HL-60 (cell line): Measurements from ENCODE around the gene ECSCR.
A peak's percentile ranks its signal among the peaks of the same experiment; 100 is the strongest.

Experiments
- DNase-seq, 2 experiments: peaks; one replicate each; pipeline ENCODE4 v3.0.0-alpha.2; 2010 to 2020; ENCODE audit warnings: low read depth in 1 of 2, low spot score in 1 of 2
- H3K27ac ChIP-seq: fragments of 250-450 bp; sonication (Bioruptor Pico); replicated peaks from 2 replicates; pipeline ENCODE4 v1.5.1; 2020; ENCODE audit warnings: mild to moderate bottlenecking, moderate library complexity
- H3K27me3 ChIP-seq: fragments of 250-450 bp; sonication (Bioruptor Pico); 2 replicates; pipeline ENCODE4 v1.5.1; 2021; ENCODE audit warnings: mild to moderate bottlenecking, moderate library complexity; ENCODE audit not compliant: insufficient read depth, poor library complexity, severe bottlenecking
- H3K4me3 ChIP-seq: replicated peaks from 2 replicates; pipeline ENCODE4 v1.5.1; 2011; ENCODE audit warnings: mild to moderate bottlenecking, control low read depth, low read length; ENCODE audit not compliant: insufficient read depth
- CTCF ChIP-seq: IDR thresholded peaks from one replicate; pipeline ENCODE4 v1.5.1; 2011; ENCODE audit warnings: low read length, control low read depth, inconsistent platforms; ENCODE audit not compliant: insufficient read depth
- GABPA ChIP-seq: IDR thresholded peaks from 2 replicates; pipeline ENCODE4 v1.6.1; 2012; ENCODE audit warnings: low read depth
- POLR2AphosphoS5 ChIP-seq: IDR thresholded peaks from 2 replicates; pipeline ENCODE4 v1.6.1; 2012; ENCODE audit warnings: low read depth
- REST ChIP-seq: IDR thresholded peaks from 2 replicates; pipeline ENCODE4 v1.6.1; 2012; ENCODE audit warnings: low read depth; ENCODE audit not compliant: insufficient replicate concordance
- SPI1 ChIP-seq: IDR thresholded peaks from 2 replicates; pipeline ENCODE4 v1.6.1; 2012; ENCODE audit warnings: low read depth, mild to moderate bottlenecking, borderline replicate concordance

ECSCR gene

GRCh38 chr5:139403418-139403786 lies 59.1 kb downstream of the ECSCR start:
- no peak for TF ChIP-seq SPI1
- peak overlapping the region; percentile 64 for H3K27ac ChIP-seq
- no peaks in the 10 kb centered on the region for H3K27me3 ChIP-seq
- DNase-seq: no peak
- peak overlapping the region; percentile 50 for H3K4me3 ChIP-seq

DNA sequence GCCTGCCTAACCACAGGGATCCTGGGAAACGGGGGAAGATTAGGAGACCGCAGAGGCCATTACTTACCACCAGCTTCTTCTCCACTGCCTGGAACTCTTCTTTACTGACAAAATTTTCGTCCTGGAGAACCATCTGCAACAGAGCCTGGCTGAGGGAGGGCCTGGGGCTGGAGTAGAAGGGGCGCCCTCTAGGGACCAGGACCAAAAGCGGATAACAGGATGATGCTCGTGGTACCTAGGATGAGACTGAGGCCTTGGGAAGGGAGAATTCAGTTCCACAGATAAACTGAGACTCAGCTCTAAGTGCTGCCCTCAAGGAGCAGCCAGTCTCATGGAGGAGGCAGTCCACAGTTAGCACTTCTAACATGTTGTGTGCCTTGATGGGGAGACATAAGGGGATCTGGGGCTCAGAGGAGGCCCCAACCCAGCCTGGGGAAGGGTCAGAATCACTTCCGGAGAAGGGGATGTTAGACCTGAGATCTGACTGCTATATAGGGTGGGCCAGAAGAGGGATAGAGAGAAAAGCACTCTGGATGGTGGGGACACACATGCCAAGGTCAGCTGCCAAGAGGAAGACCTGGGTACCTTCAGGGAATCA lies 59.9 kb downstream of the ECSCR start:
- DNase-seq: peak in 1 of 2 experiments; percentile 16
- Histone ChIP-seq H3K27me3 (no peaks in the 10 kb centered on the region), H3K27ac (no peak overlapping the region), H3K4me3 (no peak overlapping the region)
- TF ChIP-seq GABPA (no peak), SPI1 (no peak), POLR2AphosphoS5 (no peak), CTCF (no peak), REST (no peak)

DNA sequence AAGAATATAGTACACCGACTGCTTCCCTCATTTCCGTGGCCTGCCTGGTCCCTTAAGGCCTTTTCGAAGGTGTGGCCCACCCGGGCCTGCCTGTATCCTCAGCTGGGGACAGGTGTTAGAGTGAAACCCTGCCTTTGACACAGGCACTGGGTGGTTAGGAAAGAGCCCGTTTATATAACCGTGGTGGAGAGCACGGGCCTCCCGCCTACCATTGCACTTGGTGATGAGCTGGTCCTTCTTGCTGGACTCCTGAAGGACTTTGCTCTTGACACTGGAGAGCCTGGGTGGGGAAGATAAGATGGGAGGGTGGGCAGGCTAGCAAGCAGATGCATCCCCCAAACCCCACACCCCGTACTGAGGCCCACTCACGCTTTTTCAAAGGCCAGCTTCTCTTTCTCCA lies 61.0 kb downstream of the ECSCR start:
- no peaks in the 10 kb centered on the region for H3K27me3 ChIP-seq
- no peak overlapping the region for H3K4me3 ChIP-seq
- TF ChIP-seq REST: no peak
- TF ChIP-seq GABPA: no peak
- TF ChIP-seq POLR2AphosphoS5: no peak
- no peak for TF ChIP-seq CTCF
- no peak for TF ChIP-seq SPI1
- H3K27ac ChIP-seq: no peak overlapping the region
- DNase-seq: no peak

DNA sequence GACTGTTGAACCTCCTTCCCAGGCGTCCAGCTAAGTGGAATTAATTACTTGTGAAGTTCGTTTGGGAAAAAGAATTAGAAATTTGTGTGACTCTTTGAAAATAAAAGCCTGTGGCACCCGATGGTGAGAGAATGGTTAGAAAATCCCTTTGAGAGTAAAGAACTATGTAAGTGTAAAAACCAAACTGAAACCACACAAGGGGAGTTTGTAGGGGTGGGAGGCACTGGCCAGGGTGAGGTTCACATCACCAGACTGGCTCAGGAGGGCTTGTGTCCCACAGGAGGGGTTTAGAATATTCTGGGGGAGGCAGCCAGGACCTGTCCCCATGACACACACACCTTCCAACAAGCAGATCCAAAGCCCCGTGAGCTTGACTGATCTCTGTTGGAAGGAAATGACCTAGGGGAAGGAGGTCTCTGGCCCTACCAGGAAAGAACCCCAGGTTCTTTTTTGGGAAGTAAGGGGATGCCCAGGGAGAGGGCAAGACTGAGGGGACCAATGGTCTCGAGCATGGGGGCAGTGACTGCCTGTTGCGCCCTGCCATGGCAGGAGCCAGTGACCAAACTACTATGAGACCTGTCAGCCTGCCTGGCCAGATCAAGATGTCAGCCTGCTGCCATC lies 62.9 kb downstream of the ECSCR start:
- H3K4me3 ChIP-seq: no peak overlapping the region
- no peak for DNase-seq
- TF ChIP-seq POLR2AphosphoS5 (no peak), SPI1 (no peak), CTCF (no peak), GABPA (no peak), REST (no peak)

More for the DNA sequence above, 62.9 kb downstream of the ECSCR start:
- no peak overlapping the region for H3K27ac ChIP-seq
- H3K27me3 ChIP-seq: no peaks in the 10 kb centered on the region
